Skeletal muscle cell (primary cell): ENCODE measurements around the gene HOTAIR.
A peak's percentile ranks its signal among the peaks of the same experiment; 100 is the strongest.

Experiments used
- DNase-seq: peaks from one replicate; pipeline ENCODE4 v3.0.0-alpha.2; 2010; ENCODE audit warnings: low read depth
- H3K4me3 ChIP-seq: 2 replicates; pipeline ENCODE4 v1.5.1; 2011; ENCODE audit warnings: low read depth, mild to moderate bottlenecking, control low read depth, low read length, moderate library complexity

HOTAIR gene

DNA sequence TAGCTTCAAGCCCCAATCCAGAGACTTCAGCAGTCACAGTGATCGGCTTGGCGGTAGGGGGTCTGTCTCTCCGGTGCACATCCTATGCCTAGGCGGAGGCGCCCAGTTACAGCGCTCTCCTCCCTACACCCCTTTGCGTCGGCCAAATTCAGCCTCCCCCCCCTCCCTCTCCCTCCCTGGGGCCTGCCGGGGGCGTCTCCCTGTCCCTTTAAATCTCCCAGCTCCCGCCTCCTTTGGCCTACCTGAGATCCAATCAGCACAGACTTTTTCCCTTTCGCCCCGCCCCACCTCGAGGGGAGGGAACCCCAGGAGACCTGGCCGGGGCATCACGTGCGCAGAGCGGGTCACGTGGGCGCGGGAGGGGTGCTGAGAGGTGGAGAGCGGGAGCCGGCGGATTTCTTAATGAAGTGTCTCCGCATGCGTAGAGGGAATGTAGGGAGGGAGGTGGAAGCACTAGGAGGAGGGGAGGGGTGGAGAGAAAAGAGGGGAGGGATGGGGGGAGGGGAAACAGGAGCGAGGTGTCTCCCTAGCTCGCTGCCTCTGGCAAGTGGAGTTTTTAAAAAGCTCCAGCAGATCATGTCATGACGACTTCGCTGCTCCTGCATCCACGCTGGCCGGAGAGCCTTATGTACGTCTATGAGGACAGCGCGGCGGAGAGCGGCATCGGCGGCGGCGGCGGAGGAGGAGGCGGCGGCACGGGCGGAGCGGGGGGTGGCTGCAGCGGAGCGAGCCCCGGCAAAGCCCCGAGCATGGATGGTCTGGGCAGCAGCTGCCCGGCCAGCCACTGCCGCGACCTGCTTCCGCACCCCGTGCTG, 36.2 kb downstream of the HOTAIR start, which contains the start of gene HOXC13:
Gene HOXC13, plus strand, starts transcription at position 506 of the 815 bp plus-strand sequence. Its CDS starts 76 bp downstream, at position 582.
- peak; percentile 49 for DNase-seq
- peak within 1 kb of the TSS; percentile 38 for H3K4me3 ChIP-seq

- H3K4me3 ChIP-seq, result peak overlapping the region; percentile 38
- no peak for DNase-seq
Observed at GRCh38 chr12:53937596-53938325, 37.0 kb downstream of the HOTAIR start.

GRCh38 chr12:53937099-53937498, 37.7 kb downstream of the HOTAIR start:
- no peak for DNase-seq
- no peak overlapping the region for H3K4me3 ChIP-seq

DNA sequence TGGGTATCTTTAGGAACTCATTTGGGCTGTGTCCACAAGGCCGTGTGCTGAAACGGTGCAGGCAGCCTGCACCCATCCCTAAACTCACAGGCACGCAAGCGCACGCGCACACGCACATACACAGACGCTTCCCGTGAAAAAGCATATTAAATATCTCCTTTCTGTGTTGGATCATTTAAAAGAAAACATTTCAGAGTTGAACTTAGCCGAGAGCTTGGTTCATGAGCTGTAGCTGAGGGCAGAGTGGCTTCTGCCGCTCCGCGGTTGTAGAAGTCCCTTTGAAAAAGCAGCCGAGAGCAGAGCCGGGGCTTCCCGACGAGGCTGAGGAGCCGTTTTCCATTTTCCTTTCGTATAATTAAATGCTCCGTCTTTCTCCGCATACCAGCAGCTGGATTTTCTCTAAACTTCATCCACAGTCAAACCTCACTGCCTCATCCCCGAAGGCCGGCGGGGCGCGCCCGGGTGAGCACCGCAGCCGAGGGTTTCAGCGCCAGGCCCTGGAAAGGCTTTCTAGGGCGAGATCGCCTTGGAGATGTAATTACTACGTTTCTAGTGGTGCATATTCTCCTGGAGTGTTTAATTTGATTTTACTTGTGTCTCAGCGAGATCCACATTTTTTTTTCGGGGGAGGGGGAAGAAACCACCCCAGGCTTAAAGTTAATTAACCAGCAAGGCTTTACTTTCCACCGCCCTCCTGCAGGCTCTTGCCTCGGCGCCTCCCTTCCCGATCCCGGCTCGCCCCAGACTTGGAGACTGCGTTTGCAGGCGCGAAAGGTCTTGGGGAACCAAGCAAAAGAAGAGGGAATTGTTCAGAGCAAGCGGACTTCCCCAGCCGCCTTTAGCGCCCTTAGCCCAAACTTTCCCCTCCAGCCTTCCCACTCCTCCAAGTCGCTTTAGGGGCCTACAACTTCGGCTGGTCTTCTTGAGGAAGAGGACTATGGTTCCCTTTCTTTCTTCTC, 39.1 kb downstream of the HOTAIR start:
- DNase-seq, result no peak
- H3K4me3 ChIP-seq, result peak overlapping the region; percentile 8

- H3K4me3 ChIP-seq, result no peak overlapping the region
- DNase-seq, result no peak
Observed at GRCh38 chr12:53932915-53933314, 41.8 kb downstream of the HOTAIR start.

DNA sequence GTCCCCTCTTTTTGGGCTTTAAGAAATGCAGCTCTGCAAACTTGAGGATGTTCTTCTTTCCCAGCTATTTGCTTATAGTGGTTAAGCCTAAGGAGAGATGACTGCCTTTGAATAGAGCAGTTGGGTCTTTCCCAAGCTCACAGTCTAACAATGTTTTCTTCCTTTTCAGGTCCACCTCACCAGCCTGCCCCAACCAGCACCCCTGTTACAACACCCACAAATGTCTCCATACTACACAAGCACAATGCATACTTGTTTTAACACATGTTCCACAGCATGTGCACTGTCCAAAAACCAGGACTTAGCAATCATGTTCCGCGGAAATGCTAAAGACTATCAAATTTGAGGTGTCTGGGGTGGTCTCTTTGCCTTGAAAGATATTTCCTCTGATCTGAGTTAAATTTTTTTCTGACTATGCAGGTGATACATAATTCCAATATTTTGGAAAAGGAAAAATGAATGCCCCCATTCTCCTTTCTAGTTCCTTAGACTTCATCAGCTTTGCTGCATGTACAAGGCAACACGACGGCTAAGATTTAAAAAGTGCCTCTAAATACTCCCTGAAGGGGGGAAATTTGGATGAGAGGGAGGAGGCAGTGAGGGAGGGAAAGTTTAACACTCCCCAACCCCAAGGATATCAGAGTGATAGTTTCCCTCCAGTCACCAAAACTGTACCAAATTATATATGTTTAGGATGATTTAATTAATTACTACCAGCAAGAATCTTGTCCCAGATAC, 42.7 kb downstream of the HOTAIR start:
- DNase-seq, result no peak
- H3K4me3 ChIP-seq, result no peak overlapping the region

DNA sequence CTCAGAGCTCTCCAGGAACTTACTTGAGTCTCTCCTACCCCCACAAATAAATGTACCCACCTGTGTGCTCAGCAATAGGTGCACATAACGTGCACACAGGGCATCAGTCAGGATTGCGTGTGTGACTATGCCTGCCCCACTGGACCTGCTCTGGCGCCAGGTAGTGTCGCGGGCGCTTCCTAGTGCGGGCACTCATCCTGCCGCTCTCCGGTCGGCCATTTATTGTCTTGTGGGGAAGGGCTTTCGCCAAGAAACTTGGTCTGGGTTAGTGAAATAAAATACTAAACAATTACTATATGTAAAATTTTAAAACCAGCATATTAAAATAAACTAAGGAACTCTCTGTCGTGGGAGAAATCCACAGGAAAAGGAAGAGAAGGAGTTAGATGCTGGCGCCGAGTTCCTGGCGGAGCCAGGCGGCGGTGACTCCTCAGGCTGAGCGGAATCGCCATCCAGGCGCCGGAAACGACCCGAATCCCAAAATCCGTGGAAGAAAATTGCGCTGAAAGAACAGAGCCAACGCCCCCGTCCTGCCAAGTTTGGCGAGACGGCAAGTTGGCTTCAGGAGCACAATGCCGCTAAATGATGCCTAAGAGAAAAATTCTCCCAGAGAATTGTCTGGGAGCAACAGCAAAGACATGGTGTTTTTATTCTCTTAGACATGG, 44.0 kb downstream of the HOTAIR start:
- no peak overlapping the region for H3K4me3 ChIP-seq

GRCh38 chr12:53929527-53929926, 45.2 kb downstream of the HOTAIR start:
- no peak for DNase-seq
- no peak overlapping the region for H3K4me3 ChIP-seq

More for the DNA sequence above, 44.0 kb downstream of the HOTAIR start:
- DNase-seq, result no peak

- no peak overlapping the region for H3K4me3 ChIP-seq
- no peak for DNase-seq
Observed at GRCh38 chr12:53928054-53928835, 46.5 kb downstream of the HOTAIR start.

DNA sequence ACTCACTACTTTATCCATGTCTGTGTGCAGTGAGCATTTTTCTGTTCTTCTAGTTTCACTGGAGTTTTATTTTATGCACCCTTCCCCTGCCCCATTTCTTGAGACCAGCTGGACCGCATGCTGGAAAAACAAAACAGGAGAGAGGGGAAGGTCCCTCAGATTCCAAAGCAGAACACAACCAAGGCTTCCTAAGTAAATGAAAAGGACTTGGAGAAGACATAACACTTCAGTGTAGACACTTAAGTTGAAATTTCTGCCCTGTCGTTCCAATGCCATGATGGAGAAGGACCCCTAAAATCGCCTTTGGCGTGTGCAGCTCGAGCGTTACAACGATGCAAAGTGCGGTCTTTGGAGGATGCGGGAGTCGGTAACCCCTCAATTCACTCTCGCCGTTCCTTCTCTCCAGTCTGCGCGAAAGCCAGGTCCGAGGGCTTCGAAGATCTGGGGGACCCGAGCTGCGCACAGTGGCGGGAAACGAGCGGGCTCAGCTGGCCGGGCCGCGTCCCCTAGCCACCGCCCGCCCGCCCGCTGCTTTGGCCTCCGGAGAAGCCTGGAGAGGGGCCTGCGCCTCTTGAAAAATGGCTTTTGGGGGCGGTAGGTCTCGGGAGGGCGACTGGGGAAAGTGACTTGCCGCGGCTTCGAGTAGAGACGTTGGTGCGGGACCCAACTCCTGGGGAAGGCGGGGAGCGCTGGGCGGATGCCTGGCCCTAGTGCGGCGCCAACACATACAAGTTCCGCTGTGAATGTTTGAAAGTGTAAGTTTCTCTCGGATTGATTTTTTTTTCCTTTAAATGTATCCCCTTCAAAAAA, 47.3 kb downstream of the HOTAIR start:
- no peak overlapping the region for H3K4me3 ChIP-seq
- DNase-seq, result no peak

- DNase-seq, result no peak
- H3K4me3 ChIP-seq, result no peak overlapping the region
Observed at GRCh38 chr12:53924521-53925405, 50.0 kb downstream of the HOTAIR start.

DNA sequence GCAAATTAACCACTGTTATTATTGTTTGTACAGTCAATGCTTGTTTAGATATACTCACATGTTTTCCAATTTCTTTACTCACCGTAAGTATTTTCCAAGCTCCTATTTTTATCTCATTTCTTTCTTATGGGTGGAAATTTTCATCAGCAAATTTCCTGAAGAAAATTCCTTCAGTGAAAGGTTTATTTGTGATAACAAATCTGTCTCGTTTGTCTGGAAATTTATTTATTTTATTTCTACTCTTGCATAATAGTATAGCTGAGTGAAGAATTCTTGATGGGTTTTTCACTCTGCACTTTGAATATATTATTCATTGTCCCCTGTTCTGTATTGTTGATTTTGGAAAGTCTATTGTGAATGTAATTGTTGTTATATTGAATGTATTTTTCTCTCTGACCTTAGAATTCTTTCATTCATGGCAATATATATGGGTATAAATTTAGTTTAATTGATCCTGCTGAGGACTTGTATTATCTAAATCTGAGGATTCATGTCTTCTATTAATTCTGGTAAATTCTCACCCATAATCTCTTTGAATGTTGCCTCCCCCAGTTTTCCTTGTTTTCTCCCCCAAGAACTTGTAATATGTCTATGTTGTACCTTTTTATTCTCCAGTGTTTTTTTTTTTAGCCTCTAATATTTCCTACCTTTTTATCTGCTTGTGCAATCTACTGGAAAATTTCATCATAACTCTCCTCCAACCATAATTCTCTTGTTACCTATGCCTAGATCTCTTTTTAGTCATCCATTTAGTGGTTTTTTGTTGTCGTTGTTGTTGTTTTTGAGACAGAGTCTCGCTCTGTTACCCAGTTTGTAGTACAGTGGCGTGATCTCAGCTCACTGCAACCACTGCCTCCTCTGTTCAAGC, 57.7 kb downstream of the HOTAIR start:
- no peak for DNase-seq
- no peak overlapping the region for H3K4me3 ChIP-seq
